Panc1 (cell line): ENCODE measurements around the gene MPDU1. TPM values are rescaled to one million over a fixed set of nuclear protein-coding genes. Genes with fewer than 3 reads are reported as not detected.

Experiments used
- ATAC-seq: fragments of 200-7000 bp; cut with Tn5 transposase; 2 replicates; pipeline ENCODE4 v1.9.1; 2020; ENCODE audit warnings: mild to moderate bottlenecking, moderate library complexity
- BruUV-seq: library from RNA; stranded (reverse); fragments of 400-500 nt; replicated peaks from 2 replicates; lab custom pipeline; 2021; lab: Mats Ljungman, UMichigan
- CTCF ChIA-PET: fragments of 300-600 bp; sonication (Branson Sonifier 250); formaldehyde crosslinking; loops from one replicate; lab custom pipeline; 2022; ENCODE audit warnings: antibody characterized with exemption; lab: Charles Lee
- POLR2A ChIA-PET: fragments of 300-600 bp; sonication (Branson Sonifier 250); formaldehyde crosslinking; loops from one replicate; lab custom pipeline; 2022; ENCODE audit warnings: antibody characterized with exemption; lab: Charles Lee
- DNase-seq: peaks from one replicate; pipeline ENCODE4 v3.0.0-alpha.2; 2010; ENCODE audit warnings: low read depth, low spot score
- H3K27ac ChIP-seq: 2 replicates; pipeline ENCODE4 v1.5.1; 2011; ENCODE audit warnings: mild to moderate bottlenecking, low read length, inconsistent platforms
- H3K27me3 ChIP-seq: fragments of 200-500 bp; sonication (Bioruptor generic); 2 replicates; pipeline ENCODE4 v1.6.0; 2014; ENCODE audit warnings: low read length, inconsistent platforms; ENCODE audit not compliant: control insufficient read depth, insufficient read depth
- H3K36me3 ChIP-seq: fragments of 200-500 bp; sonication (Bioruptor generic); 2 replicates; pipeline ENCODE4 v1.5.1; 2014; ENCODE audit warnings: inconsistent platforms, mild to moderate bottlenecking, low read length, moderate library complexity; ENCODE audit not compliant: control insufficient read depth, insufficient read depth
- H3K4me1 ChIP-seq: 2 replicates; pipeline ENCODE4 v1.5.1; 2011; ENCODE audit warnings: inconsistent platforms, mild to moderate bottlenecking, low read length, moderate library complexity; ENCODE audit not compliant: control insufficient read depth, insufficient read depth
- H3K4me3 ChIP-seq, 2 experiments: 2 replicates each; pipeline ENCODE4 v1.5.1; 2011 to 2012; ENCODE audit warnings: low read depth in 2 of 2, low read length in 2 of 2, mild to moderate bottlenecking in 2 of 2, inconsistent platforms in 1 of 2, moderate library complexity in 1 of 2
- H3K9me3 ChIP-seq: fragments of 200-500 bp; sonication (Bioruptor generic); 2 replicates; pipeline ENCODE4 v1.5.1; 2014; ENCODE audit warnings: low read depth, mild to moderate bottlenecking, inconsistent platforms, low read length, moderate library complexity; ENCODE audit not compliant: control insufficient read depth, insufficient read depth
- CTCF ChIP-seq: fragments of 450-650 bp; IDR thresholded peaks from 2 replicates; pipeline ENCODE4 v1.5.1; 2017; ENCODE audit warnings: mild to moderate bottlenecking
- POLR2AphosphoS5 ChIP-seq: IDR thresholded peaks from 2 replicates; pipeline ENCODE4 v1.6.1; 2012; ENCODE audit warnings: mild to moderate bottlenecking, low read depth, low read length, moderate library complexity
- REST ChIP-seq, 2 experiments: IDR thresholded peaks; 2 replicates each; pipeline ENCODE4 v1.6.1; 2011 to 2012; ENCODE audit warnings: low read depth in 2 of 2, control low read depth in 1 of 2, low read length in 1 of 2, mild to moderate bottlenecking in 1 of 2, moderate library complexity in 1 of 2; ENCODE audit not compliant: insufficient read depth in 1 of 2
- SIN3A ChIP-seq: IDR thresholded peaks from 2 replicates; pipeline ENCODE4 v1.6.1; 2012; ENCODE audit warnings: low read depth, mild to moderate bottlenecking, low read length, moderate library complexity, borderline replicate concordance; ENCODE audit not compliant: insufficient read depth
- TCF7L2 ChIP-seq: IDR thresholded peaks from 2 replicates; pipeline ENCODE4 v1.6.1; 2011; ENCODE audit warnings: mild to moderate bottlenecking, low read depth, low read length, inconsistent platforms
- in situ Hi-C: cut with HindIII; loops from 2 replicates; pipeline ENCODE4 v1.10.0; 2016; ENCODE audit warnings: low sequenced_read_pairs, low pct_unique_long_range_greater_than_20kb
- intact Hi-C: fragments of 100-400 bp; cut with micrococcal nuclease; formaldehyde crosslinking; loops from one replicate; pipeline ENCODE4 v1.10.0; 2022; ENCODE audit not compliant: unreplicated experiment
- total RNA-seq: library from RNA; stranded (reverse); gene quantifications from one replicate; pipeline ENCODE4 v1.2.1, GENCODE V29; 2021; ENCODE audit not compliant: unreplicated experiment

Gene MPDU1
- total RNA-seq, 1 experiment from 2014 or later, result 47.1 TPM

GRCh38 chr17:7551396-7551795 lies 32.3 kb upstream of the MPDU1 start:
- no peak for DNase-seq
- Histone ChIP-seq H3K27ac (no peak overlapping the region), H3K27me3 (no peaks in the 10 kb centered on the region), H3K4me3 (no peak overlapping the region), H3K36me3 (no peaks in the 10 kb centered on the region), H3K4me1 (peaks cover 5% of the 10 kb centered on the region; the same call in 1 of the 2 replicates), H3K9me3 (no peaks in the 10 kb centered on the region)
- no TSS peak for BruUV-seq
- intact Hi-C loops (no loop called here), in situ Hi-C loops (no loop called here)
- no peak for ATAC-seq
- no peak for TF ChIP-seq REST (IDR thresholded peaks at IDR 0.05; ENCODE audit: insufficient read depth in 1 of 2, low read depth in 2 of 2, low read length in 1 of 2)
- TF ChIP-seq SIN3A, result no peak
- ChIA-PET POLR2A (no interaction called here), CTCF (no interaction called here)

- no peak for ATAC-seq
- in situ Hi-C loops, result no loop called here
Measured at GRCh38 chr17:7552621-7553051, 31.0 kb upstream of the MPDU1 start.

GRCh38 chr17:7553356-7553755 lies 30.3 kb upstream of the MPDU1 start:
- TF ChIP-seq CTCF, result no peak
- TF ChIP-seq TCF7L2, result no peak
- no peak for TF ChIP-seq POLR2AphosphoS5
- TF ChIP-seq SIN3A, result no peak
- no peak for TF ChIP-seq REST (IDR thresholded peaks at IDR 0.05; ENCODE audit: insufficient read depth in 1 of 2, low read depth in 2 of 2, low read length in 1 of 2)
- ChIA-PET POLR2A (no interaction called here), CTCF (no interaction called here)
- DNase-seq (no peak), ATAC-seq (no peak)
- no TSS peak for BruUV-seq
- H3K4me1 ChIP-seq, result peaks cover 15% of the 10 kb centered on the region
- in situ Hi-C loops (no loop called here), intact Hi-C loops (no loop called here)
- H3K27me3 ChIP-seq, result no peaks in the 10 kb centered on the region
- no peaks in the 10 kb centered on the region for H3K36me3 ChIP-seq
- H3K27ac ChIP-seq, result no peak overlapping the region
- H3K4me3 ChIP-seq, result no peak overlapping the region
- H3K9me3 ChIP-seq, result no peaks in the 10 kb centered on the region

More at GRCh38 chr17:7552621-7553051, 31.0 kb upstream of the MPDU1 start:
- no peak for TF ChIP-seq POLR2AphosphoS5
- TF ChIP-seq SIN3A, result no peak
- ChIA-PET CTCF (interaction anchor here (0.6 kb wide), 2 partner anchors 9 to 149 kb away, joined by 5 to 7 read pairs; partner anchors contain the start of gene TMEM256), POLR2A (no interaction called here)
- peaks cover 8% of the 10 kb centered on the region for H3K4me1 ChIP-seq
- intact Hi-C loops, result no loop called here
- no TSS peak for BruUV-seq
- DNase-seq, result no peak
- H3K36me3 ChIP-seq, result no peaks in the 10 kb centered on the region
- no peak overlapping the region for H3K4me3 ChIP-seq
- H3K27ac ChIP-seq, result no peak overlapping the region
- H3K9me3 ChIP-seq, result no peaks in the 10 kb centered on the region
- no peaks in the 10 kb centered on the region for H3K27me3 ChIP-seq
